GM15510 (cell line): ENCODE measurements around the gene ICA1L.

Source experiments
- POLR2A ChIP-seq: IDR thresholded peaks from 3 replicates; pipeline ENCODE4 v1.6.1; 2011; ENCODE audit warnings: borderline replicate concordance; ENCODE audit not compliant: insufficient read length; ENCODE audit errors: extremely low read depth

ICA1L gene

DNA sequence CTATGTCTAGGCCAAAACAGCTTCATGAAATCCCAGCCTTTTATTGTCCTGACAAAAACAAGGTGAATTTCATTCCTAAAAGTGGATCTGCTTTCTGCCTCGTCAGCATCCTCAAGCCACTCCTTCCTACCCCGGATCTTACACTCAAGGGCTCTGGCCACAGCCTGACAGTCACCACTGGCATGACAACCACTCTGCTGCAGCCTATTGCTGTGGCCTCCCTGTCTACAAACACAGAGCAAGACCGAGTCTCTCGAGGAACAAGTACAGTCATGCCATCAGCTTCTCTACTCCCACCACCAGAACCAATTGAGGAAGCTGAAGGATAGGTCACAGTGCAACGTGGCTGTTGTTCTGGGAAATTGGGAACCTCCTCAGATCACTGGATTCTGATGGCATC lies 106.1 kb downstream of the ICA1L start:
- TF ChIP-seq POLR2A: no peak

DNA sequence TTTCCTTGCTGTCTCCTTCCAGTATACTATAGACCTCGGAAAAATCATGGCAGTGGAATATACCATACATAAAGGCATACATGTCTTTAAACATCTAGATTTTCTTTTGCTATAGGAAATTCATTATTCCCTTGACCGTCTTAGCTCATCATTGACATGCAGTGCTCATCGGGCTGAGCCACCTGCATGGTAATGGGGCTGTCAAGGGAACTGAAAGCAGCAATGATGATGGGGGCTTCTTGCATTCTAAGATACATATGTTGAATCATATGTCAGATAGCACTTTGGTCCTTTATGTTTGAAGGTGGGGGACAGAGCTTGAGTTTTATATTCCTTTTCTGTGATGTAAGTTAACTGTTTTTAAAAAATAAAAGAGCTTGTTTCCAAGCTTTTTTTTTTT lies 106.6 kb downstream of the ICA1L start:
- no peak for TF ChIP-seq POLR2A

DNA sequence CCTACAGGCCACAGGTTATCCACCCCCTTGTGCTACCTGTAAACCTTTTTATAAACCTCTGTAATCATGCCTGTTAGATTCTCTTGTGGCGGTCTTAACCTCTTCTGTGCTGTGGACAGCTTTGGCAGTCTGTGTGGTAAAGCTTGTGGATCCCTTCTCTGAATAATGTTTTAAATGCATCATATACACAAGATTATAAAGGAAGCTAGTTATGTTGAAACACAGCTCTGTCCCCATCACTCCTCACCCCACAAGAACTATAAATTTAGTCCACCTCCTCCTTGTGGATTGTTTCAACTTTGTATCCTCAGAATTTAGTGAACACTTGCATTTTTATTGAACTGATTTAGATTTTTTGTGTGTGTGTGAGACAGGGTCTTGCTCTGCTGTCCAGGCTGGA lies 107.7 kb downstream of the ICA1L start:
- no peak for TF ChIP-seq POLR2A

DNA sequence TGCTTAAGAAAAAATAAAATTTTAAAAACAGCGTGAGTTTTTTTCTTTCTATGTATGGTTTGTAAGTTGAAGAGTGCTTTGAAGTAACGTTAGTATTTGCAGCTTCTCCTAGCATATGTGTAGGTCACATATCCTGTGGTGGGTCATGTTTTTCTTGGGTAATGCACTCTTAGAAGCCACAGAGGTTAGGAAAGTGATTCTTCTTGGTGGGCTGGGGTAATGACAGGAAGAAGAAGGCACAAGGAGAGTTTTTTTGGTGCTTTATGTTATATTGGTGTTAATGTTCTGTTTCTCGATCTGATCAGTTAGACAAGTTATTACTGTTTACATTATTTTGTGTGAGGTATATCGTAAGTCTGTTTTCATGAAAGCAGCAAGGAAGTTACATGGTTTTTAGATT lies 109.0 kb downstream of the ICA1L start:
- TF ChIP-seq POLR2A: no peak

DNA sequence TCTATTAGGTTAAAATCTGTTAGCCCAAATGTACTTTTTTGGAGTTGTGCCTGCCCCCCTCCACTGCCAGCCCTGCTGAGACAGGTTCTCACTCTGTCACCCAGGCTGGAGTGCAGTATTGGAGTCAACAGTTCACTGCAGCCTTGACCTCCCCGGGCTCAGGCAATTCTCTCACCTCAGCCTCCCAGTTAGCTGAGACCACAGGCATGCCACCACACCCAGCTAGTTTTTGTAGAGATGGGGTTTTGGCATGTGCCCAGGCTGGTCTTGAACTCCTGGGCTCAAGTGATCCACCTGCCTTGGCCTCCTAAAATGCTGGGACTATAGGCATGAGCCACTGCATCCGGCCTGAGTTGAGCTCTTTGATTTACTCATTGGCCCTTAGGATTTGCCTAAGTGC lies 110.7 kb downstream of the ICA1L start:
- no peak for TF ChIP-seq POLR2A

DNA sequence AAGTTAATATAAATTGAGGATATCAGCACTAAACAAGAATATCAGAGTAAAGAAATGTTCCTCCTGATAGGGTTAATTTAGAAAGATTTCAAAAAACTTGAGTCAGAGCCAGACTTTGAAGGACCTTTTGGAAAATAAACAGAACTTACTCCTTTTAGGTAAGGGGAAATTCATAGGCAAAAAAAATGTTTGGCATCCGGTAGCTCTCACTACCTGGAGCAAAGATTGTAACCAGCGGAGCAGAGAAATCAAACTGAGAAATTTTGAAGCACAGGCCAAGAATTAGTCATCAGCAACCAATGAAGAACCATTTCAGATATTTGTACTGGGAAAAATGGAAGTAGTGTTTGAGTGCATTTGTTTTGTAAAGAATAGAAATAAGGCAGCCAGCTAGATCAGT lies 113.0 kb downstream of the ICA1L start:
- no peak for TF ChIP-seq POLR2A

DNA sequence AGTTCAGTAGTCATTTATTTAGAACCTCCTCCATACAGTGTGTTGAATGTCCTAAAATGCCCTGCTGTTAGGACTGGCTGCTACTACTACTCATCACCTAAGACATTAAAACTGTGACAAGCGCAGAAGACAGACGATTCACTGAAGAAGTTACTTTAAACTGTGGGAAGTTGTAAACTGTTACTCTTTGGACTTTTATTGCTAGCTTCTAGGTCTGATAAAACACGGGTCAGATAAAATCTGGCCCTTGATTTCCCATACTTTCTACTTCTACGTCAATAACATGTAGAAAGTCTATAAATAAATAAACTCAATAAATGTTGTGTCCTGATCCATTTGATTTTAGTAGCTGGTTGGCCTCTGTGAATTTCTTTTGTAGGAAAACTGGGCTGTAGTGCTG lies 113.4 kb downstream of the ICA1L start:
- TF ChIP-seq POLR2A: no peak

DNA sequence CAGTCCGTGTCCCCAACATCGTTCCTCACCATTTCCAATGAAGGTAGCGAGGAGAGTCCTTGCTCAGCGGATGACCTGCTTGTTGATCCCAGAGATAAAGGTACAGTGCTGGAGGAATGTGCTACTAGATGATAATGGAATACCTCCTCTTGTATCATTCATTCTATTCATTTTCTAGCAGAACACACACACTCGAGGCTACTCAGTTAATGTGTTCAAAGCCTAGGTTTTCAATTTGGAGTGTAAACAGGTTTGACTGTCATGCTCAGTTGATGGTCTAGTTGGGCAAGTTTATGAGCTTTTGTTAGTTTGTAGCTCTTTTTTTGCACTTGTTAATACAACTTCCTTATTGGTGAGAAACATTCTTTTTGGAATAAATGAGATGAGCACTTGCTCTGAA lies 114.2 kb downstream of the ICA1L start:
- TF ChIP-seq POLR2A: no peak

DNA sequence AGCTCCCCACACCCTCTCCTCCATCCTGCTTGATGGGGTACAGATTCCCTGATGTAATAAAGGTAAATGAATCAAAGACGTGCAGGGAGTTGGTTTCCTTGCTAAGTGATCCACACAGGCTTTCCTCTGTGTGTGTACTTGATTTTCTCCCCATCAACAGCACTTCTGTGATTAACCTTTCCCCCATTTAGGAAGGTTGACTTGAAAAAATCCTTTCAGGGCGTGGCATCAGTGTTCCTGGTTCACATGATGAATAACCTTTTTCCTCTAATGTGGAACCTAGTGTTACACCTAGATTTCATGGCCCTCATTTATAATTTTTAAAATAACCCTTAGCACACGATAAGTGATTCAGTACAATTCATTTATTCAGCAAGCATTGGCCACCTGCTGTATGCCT lies 115.0 kb downstream of the ICA1L start:
- TF ChIP-seq POLR2A: no peak

DNA sequence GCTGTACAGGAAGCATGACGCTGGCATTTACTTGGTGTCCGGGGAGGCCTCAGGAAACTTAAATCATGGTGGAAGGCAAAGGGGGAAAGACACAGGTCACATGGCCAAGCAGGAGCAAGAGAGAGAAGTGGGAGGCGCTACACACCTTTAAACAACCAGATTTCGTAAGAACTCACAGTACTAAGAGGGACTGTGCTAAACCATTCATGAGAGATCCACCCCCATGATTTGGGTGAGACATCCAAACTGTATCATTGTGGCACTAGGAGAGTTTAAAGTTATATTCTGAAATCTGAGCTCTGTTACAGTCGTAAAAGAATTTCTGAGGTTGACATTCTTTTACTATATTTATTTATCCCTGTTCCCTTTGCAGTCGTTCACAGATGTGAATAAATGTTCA lies 116.6 kb downstream of the ICA1L start:
- TF ChIP-seq POLR2A: no peak

DNA sequence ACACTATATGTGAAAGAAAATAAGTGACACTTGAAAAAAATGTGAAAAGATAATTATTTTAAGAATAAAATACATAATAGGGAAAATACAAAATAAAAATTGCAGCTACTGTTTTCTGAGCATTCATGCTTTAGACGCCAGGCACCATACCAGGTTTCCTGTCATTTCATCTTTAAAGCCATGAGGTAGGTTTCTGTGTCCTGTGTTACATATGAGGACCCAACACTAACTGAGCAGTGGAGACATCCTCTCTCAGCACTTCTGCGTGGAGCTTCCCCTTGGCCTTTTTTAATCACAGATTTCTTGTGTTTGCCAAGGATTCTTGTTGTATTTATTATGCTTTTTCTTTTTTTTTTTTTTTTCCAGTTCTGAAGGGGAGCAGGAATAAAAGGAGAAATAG lies 119.5 kb downstream of the ICA1L start:
- TF ChIP-seq POLR2A: no peak

DNA sequence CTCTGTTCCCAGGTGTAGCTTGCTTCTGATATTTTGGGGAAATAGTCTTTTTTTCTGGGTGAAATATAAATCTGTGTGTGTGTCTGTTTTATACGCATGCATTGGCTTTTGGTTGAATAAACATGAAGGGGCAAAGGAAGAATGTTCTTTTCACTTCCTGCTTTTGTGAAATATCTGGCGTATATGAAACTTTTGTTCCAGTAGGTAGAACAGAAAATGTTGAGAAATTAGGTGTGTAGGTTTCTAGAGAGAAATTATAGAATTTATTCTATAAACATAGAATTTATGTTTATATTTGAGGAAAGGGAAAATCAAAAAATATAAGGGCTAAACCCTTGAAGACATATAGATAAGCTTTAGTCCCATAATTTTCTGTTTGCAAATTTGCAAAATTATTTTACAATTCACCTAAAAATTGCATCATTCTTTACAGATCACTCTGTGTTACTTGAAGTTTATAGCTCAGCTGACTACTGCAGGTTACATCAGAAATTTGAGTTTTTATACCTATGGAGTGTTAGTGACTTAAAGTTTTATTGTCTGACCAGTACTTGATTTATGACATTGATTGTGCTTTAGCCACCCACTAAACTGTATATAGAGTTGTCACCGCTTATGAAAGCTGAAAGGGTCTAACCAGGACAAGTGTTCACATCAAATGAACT lies 120.7 kb downstream of the ICA1L start:
- TF ChIP-seq POLR2A: no peak

DNA sequence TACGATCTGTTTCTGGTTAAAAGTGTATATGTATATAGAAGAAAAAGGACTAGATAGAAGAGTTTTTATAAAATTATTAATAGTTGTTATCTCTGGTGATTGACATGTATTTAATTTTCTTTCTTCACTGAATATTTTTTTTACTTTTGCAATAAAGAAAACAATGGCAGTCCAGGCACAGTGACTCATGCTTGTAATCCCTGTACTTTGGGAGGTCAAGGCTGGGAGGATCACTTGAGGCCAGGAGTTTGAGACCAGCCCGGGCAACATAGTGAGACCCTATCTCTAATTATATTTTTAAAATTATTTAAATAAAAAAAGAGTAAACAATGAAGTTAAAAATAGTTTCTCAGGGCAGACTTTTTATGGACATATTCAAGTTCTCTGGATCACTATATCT lies 122.1 kb downstream of the ICA1L start:
- TF ChIP-seq POLR2A: no peak

DNA sequence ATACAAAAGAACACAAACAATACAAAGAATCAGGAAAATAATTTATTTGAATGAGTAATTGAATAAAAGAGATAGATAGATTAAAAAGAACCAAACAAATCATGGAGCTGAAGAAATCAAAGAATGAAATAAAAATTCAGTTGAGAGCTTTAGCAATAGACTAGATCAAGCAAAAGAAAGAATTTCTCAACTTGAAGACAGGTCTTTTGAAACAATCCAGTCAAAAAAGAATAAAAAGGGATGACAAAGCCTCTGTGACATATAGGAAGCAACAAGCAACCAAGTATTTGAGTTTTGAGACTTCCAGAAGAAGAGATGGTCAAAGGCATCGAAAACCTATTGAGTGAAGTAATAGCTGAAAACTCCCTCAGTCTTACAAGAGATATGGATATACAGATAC lies 128.0 kb downstream of the ICA1L start:
- TF ChIP-seq POLR2A: no peak

DNA sequence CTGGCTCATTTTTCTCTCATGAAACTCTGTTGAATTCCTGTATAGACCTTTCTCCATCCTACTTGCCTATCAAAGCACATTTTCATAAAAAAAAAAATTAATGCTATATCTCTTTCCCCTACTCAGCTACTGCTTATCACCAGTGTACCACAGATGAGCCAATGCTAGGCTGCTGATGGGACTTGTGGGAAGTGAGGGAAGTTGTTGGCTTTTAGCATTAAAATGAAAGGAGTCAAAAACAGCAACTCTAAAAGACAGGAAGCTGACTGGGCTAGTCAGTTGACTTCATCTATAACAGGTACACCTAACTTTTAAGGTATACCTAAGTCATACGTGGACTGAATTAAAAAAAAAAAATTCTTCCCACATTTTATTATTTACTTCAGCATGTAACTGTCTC lies 134.7 kb downstream of the ICA1L start:
- TF ChIP-seq POLR2A: no peak

DNA sequence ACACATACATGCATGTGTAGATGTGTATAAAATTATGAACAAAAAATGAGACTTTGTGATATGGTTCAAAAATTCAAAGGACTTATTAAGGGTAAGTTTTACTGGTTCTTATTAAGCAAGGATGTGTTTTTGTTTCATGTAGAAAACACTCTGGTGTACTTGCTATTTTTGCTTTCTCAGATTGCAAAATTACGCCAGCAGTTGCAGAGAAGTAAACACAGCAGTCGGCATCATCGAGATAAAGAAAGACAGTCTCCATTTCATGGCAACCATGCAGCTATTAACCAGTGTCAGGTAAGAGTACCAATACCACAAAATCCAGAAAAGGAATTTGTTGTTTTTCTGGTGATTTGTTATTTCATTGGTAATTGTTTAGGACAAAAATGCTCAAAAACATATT lies 145.5 kb downstream of the ICA1L start:
- TF ChIP-seq POLR2A: no peak

DNA sequence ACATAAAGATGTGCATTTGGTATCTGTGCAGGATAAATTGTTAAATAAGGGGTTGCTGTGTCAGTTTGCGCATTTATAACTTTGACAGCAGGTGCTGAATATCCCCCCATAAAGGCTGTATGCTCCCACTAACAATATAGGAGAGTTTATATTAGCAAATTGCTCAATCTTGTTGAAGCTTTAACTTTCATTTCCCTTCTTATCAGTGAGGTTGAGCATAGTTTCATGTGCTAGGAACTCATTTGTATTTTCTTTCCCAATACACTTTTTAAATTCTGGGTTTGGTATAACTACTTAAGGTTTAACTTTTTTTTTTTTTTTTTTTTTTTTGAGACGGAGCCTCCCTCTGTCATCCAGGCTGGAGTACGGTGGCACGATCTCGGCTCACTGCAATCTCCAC lies 147.8 kb downstream of the ICA1L start:
- no peak for TF ChIP-seq POLR2A
